Breast epithelium (tissue), 3 donors: ENCODE data around the gene GPBAR1.

Source experiments
- CTCF ChIP-seq, 3 donors: fragments of 450-650 bp; IDR thresholded peaks; one replicate each; pipeline ENCODE4 v1.5.1; 2016 to 2017; ENCODE audit warnings: antibody characterized with exemption in 3 of 3, mild to moderate bottlenecking in 3 of 3, moderate library complexity in 3 of 3
- POLR2A ChIP-seq: fragments of 450-650 bp; IDR thresholded peaks from one replicate; pipeline ENCODE4 v1.6.1; 2016; ENCODE audit warnings: antibody characterized with exemption, mild to moderate bottlenecking, moderate library complexity

DNA sequence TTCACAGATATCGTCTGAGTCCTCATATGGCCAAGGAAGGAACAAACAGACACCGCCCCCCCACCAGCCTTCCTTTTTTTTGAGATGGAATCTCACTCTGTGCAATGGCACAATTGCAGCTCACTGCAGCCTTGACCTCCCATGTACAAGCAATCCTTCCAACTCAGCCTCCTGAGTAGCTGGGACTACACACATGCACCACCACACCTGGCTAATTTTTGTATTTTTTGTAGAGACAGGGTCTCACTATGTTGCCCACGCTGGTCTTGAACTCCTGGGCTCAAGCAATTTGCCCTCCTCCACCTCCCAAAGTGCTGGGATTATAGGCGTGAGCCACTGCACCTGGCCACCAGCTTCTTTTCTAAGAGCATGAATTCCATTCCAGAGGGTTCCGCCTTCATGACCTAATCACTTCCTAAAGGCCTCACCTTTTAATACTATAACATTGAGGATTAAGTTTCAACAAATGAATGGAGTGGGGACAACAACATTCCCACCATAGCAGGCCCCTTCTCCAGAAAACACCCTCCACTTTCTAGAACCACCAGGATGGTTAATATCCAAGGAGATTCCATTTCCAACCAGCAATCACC is 33.7 kb downstream of the GPBAR1 start:
- TF ChIP-seq CTCF (IDR thresholded peaks at IDR 0.05) (no peak), POLR2A (no peak)
